HG02678 (cell line): Measurements from ENCODE around the gene MYO1D.
"Not testable (repeated sequence)": the region's sequence is repeated elsewhere in the genome, so short reads cannot be mapped to it uniquely, and the experiment has no call there.

Experiments
- ATAC-seq: cut with Tn5 transposase; IDR thresholded peaks from one replicate; pipeline ENCODE4 v1.9.1; 2021; ENCODE audit warnings: mild to moderate bottlenecking, moderate library complexity; ENCODE audit not compliant: unreplicated experiment

The MYO1D gene

GRCh38 chr17:32821987-32822934, 54.7 kb downstream of the MYO1D start:
- not testable (repeated sequence) for ATAC-seq

GRCh38 chr17:32820440-32820839, 56.5 kb downstream of the MYO1D start:
- ATAC-seq = no peak

GRCh38 chr17:32819787-32820186, 57.1 kb downstream of the MYO1D start:
- no peak for ATAC-seq

- ATAC-seq = no peak
Measured at GRCh38 chr17:32819035-32819434, 57.9 kb downstream of the MYO1D start.

GRCh38 chr17:32815460-32815859, 61.5 kb downstream of the MYO1D start:
- ATAC-seq = no peak

- ATAC-seq = no peak
Measured at GRCh38 chr17:32814836-32815235, 62.1 kb downstream of the MYO1D start.

- no peak for ATAC-seq
Measured at GRCh38 chr17:32813021-32813420, 63.9 kb downstream of the MYO1D start.

- ATAC-seq = no peak
Measured at GRCh38 chr17:32810690-32811089, 66.2 kb downstream of the MYO1D start.

- ATAC-seq = no peak
Measured at GRCh38 chr17:32807577-32807976, 69.3 kb downstream of the MYO1D start.

GRCh38 chr17:32806646-32807045, 70.3 kb downstream of the MYO1D start:
- ATAC-seq = no peak

GRCh38 chr17:32805029-32805976, 71.6 kb downstream of the MYO1D start:
- ATAC-seq = no peak

- no peak for ATAC-seq
Measured at GRCh38 chr17:32803544-32803943, 73.4 kb downstream of the MYO1D start.

GRCh38 chr17:32802306-32802705, 74.6 kb downstream of the MYO1D start:
- no peak for ATAC-seq

- no peak for ATAC-seq
Measured at GRCh38 chr17:32801641-32802040, 75.3 kb downstream of the MYO1D start.

- no peak for ATAC-seq
Measured at GRCh38 chr17:32801193-32801592, 75.7 kb downstream of the MYO1D start.

- ATAC-seq = no peak
Measured at GRCh38 chr17:32798938-32799337, 78.0 kb downstream of the MYO1D start.

- ATAC-seq = no peak
Measured at GRCh38 chr17:32795339-32795979, 81.5 kb downstream of the MYO1D start.

- no peak for ATAC-seq
Measured at GRCh38 chr17:32794533-32795246, 82.2 kb downstream of the MYO1D start.

GRCh38 chr17:32793841-32794240, 83.1 kb downstream of the MYO1D start:
- no peak for ATAC-seq

GRCh38 chr17:32792207-32792606, 84.7 kb downstream of the MYO1D start:
- ATAC-seq = no peak
